Fibroblast of pulmonary artery (primary cell): ENCODE measurements around the gene COBLL1.

ENCODE experiments used
- DNase-seq: peaks from one replicate; pipeline ENCODE4 v3.0.0-alpha.2; 2010; ENCODE audit warnings: low read depth
- H3K4me3 ChIP-seq: replicated peaks from 2 replicates; pipeline ENCODE4 v1.5.1; 2011; ENCODE audit warnings: low read depth, mild to moderate bottlenecking, control low read depth, low read length, moderate library complexity
- TF ChIP-seq, protein P1 (sequence below): IDR thresholded peaks from 2 replicates; pipeline ENCODE4 v1.5.1; 2011; ENCODE audit warnings: mild to moderate bottlenecking, control low read depth, low read length, inconsistent platforms; ENCODE audit errors: missing control alignments

Gene COBLL1

DNA sequence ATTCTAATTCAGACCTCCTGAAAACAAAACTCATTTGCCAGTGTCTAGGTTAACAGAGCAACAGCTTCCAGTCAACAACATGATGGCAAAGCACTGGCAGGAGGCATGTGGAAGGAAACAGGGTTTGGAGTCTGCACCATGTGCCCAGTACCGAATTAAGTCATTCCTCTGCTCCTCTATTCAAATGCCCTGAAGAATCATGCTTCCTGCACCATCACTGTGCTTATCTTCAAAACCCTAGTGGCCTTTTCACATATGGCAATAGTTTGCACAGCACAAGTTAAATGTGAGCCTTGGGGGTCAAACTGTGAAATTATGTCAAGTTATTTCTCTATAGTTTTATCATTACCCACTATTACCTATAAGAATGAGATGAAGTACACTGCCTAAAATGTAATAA lies 145.0 kb downstream of the COBLL1 start:
- no peak overlapping the region for H3K4me3 ChIP-seq
- DNase-seq = no peak
- TF ChIP-seq, protein P1, sequence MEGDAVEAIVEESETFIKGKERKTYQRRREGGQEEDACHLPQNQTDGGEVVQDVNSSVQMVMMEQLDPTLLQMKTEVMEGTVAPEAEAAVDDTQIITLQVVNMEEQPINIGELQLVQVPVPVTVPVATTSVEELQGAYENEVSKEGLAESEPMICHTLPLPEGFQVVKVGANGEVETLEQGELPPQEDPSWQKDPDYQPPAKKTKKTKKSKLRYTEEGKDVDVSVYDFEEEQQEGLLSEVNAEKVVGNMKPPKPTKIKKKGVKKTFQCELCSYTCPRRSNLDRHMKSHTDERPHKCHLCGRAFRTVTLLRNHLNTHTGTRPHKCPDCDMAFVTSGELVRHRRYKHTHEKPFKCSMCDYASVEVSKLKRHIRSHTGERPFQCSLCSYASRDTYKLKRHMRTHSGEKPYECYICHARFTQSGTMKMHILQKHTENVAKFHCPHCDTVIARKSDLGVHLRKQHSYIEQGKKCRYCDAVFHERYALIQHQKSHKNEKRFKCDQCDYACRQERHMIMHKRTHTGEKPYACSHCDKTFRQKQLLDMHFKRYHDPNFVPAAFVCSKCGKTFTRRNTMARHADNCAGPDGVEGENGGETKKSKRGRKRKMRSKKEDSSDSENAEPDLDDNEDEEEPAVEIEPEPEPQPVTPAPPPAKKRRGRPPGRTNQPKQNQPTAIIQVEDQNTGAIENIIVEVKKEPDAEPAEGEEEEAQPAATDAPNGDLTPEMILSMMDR = peak; percentile 0

DNA sequence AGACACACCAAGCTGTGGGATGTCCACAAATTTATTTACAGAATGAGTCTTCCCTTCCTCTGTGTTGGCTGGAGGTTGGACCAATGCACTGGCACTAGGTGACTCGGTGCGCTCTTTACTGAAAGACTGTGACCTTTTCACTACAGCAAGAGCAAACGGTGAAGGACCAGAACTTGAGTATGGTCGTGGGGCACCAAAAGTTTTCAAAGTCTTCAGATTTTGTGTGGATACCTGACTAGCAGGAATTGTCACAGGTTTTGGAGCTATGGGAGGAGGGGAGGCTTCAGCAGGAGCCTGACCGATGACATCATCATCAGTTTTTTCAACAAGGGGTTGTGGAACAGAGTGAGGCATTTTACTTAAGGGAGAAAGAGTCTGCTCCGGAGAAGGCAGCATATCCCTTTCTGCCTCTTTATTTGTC lies 147.3 kb downstream of the COBLL1 start:
- TF ChIP-seq, protein P1 = no peak
- no peak for DNase-seq
- no peak overlapping the region for H3K4me3 ChIP-seq

DNA sequence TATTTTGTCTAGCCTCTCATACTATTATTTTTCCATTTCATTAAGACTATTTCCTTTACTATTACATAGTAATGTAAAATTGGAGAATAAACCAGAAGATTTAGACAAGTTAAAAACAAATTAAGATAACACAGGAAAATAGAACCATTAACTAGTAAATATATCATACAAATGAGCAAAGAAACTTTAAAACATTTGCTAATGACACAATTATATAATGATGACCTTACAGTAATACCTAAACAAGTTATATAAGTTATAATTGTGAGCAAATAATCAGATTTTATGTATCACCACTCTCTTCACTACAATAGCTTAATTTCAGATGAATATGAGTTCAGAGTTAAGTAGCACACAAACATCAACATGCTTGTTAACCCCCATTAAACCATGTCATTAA lies 147.8 kb downstream of the COBLL1 start:
- TF ChIP-seq, protein P1 = no peak
- no peak overlapping the region for H3K4me3 ChIP-seq
- DNase-seq = no peak

DNA sequence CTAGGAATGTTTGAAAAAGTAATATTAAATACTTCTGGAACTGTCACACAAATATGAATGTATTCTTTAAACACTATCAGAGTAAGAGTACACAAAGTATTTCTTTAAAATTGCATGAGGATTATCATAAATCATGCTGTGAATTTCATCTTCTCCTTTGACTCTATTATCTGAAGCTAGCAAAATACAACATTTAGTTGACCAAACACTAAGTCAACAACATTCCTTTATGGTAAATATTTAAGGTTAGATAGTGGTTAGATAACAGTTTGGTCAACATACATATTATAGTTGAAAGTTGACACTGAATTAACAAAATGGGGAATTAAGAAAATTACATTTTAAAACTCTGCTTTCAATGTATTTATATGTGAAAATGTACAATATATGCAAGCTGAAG lies 148.2 kb downstream of the COBLL1 start:
- H3K4me3 ChIP-seq = no peak overlapping the region
- no peak for DNase-seq
- TF ChIP-seq, protein P1 = no peak

DNA sequence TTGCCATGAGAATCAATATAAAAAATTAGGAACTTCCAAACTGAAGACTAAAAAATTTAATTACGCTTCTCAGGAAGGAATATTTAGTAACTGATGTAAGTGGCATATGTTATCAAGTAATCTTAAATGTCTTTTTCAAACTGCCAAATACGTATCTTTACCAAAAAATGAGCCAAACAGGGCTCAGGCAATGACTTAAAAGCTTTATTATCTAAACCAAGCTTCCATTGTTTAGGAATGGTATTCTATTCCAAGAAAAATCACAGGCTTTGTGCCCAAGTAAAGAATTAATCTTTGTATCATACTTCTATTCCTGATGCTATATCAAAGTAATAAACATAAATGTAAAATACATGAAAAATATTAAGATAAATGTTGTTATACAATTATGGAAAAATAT lies 148.7 kb downstream of the COBLL1 start:
- H3K4me3 ChIP-seq = no peak overlapping the region
- no peak for DNase-seq
- TF ChIP-seq, protein P1 = no peak

DNA sequence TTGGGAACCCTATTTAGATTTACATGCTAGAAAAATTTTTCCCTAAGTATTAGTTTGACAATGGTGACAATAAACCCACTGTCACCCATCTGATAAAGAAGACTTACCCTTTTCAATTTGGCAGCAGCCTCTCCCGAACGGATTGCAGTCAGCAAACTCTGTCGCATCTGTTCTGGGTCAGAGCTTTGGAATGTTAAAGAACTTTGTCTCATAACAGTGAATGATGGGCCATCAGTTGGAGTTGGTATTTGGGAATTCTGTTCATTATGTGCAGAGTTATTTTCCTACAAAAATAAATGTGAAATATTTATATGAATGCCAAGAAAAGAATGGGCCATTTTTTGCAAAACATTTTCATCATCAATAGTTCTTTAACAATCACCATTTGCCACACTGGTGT lies 149.5 kb downstream of the COBLL1 start:
- DNase-seq = no peak
- no peak overlapping the region for H3K4me3 ChIP-seq
- TF ChIP-seq, protein P1 = no peak

DNA sequence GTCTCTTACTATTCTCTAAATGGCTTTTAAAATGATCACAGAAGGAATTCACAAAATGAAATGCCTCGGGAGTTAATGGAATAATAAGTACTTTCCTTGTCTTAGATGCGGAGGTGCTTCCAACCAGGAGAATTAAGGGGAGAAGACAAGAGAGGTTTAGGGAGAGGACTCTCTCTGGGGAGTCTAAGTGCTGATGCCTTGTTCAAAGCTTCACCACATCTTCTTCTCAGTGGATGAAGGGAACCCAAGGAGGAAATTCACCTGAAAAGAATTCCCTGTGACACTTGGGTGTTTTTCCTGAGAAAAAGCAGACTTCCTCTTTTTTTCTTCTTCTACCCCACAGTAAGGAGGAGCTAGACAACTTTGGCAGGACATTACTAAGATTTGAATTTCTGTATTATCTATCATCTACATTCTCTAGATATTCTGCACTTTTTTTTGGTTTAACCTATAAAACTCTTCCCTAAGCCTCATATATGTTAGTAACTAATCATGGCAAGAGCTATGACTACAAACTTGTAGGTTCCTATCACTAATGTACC lies 150.2 kb downstream of the COBLL1 start:
- no peak overlapping the region for H3K4me3 ChIP-seq
- no peak for DNase-seq
- TF ChIP-seq, protein P1 = no peak
